LNCAP (cell line): ENCODE measurements around the gene PBXIP1.

Source experiments
- CTCF ChIP-seq: fragments of 450-650 bp; IDR thresholded peaks from 2 replicates; pipeline ENCODE4 v1.5.1; 2017; ENCODE audit warnings: mild to moderate bottlenecking

Gene PBXIP1

GRCh38 chr1:154952664-154953063, 3.2 kb downstream of the PBXIP1 start:
- no peak for TF ChIP-seq CTCF

- TF ChIP-seq CTCF, result no peak
Observed at GRCh38 chr1:154951901-154952657, 3.8 kb downstream of the PBXIP1 start.

GRCh38 chr1:154948079-154948478, 7.8 kb downstream of the PBXIP1 start:
- TF ChIP-seq CTCF, result no peak

GRCh38 chr1:154945962-154946850, 9.7 kb downstream of the PBXIP1 start:
- TF ChIP-seq CTCF, result no peak

- TF ChIP-seq CTCF, result no peak
Observed at GRCh38 chr1:154945160-154945961, 10.5 kb downstream of the PBXIP1 start.

- TF ChIP-seq CTCF, result no peak
Observed at GRCh38 chr1:154944401-154945159, 11.3 kb downstream of the PBXIP1 start.
